ENCODE data around the gene ALK. TPM values are rescaled to one million over a fixed set of nuclear protein-coding genes. Genes with fewer than 3 reads are reported as not detected.
A peak's percentile ranks its signal among the peaks of the same experiment; 100 is the strongest.

ALK gene
- total and polyA plus RNA-seq, 2 donors (not counting 1 experiment from before 2014, with no cell fraction given), result under 0.01 to 0.02 TPM

DNA sequence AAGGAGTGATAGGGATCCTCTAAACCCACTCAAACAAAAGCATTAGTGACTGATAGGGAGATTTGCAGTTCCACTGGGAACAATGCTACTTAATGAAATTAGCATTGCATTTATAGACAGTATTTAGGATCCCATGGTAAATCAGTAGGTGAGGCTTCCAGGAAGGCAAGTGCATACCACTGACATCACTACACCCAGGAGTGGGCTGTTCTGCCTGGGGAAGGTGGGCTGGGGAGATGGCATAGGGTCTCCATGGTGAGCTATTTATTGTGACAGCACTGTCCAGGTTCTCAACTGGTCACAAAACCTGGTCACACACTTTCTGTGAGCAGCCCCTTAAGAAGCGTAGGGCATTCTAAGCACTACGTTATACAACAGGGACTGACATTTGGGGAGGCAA, 262.2 kb downstream of the ALK start:
- no peak for DNase-seq (ENCODE audit: low read depth in 2 of 2)
- H3K9me3 ChIP-seq (ENCODE audit: control insufficient read depth, insufficient read depth, low read depth, low read length), result no peaks in the 10 kb centered on the region
- H3K4me3 ChIP-seq (replicated peaks in 1 of 4; ENCODE audit: control extremely low read depth in 1 of 4, insufficient read depth in 1 of 4, low read depth in 3 of 4, low read length in 4 of 4), result no peak overlapping the region
- H3K27ac ChIP-seq (ENCODE audit: insufficient read depth, low read length), result no peak overlapping the region
- H3K79me2 ChIP-seq (ENCODE audit: control insufficient read depth, insufficient read depth, low read length), result no peaks in the 10 kb centered on the region
- no peak for TF ChIP-seq EZH2 (IDR thresholded peaks at IDR 0.05; ENCODE audit: low read length, missing control alignments)
- TF ChIP-seq, protein P1, sequence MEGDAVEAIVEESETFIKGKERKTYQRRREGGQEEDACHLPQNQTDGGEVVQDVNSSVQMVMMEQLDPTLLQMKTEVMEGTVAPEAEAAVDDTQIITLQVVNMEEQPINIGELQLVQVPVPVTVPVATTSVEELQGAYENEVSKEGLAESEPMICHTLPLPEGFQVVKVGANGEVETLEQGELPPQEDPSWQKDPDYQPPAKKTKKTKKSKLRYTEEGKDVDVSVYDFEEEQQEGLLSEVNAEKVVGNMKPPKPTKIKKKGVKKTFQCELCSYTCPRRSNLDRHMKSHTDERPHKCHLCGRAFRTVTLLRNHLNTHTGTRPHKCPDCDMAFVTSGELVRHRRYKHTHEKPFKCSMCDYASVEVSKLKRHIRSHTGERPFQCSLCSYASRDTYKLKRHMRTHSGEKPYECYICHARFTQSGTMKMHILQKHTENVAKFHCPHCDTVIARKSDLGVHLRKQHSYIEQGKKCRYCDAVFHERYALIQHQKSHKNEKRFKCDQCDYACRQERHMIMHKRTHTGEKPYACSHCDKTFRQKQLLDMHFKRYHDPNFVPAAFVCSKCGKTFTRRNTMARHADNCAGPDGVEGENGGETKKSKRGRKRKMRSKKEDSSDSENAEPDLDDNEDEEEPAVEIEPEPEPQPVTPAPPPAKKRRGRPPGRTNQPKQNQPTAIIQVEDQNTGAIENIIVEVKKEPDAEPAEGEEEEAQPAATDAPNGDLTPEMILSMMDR (conservative IDR thresholded peaks at IDR 0.05 in 1 of 2, IDR thresholded peaks at IDR 0.05 in 1 of 2; ENCODE audit: low read depth in 1 of 2, low read length in 2 of 2), result no peak
- no peaks in the 10 kb centered on the region for H4K20me1 ChIP-seq (ENCODE audit: control insufficient read depth, extremely low read depth, insufficient read depth, low read length)
- no peaks in the 10 kb centered on the region for H3K4me1 ChIP-seq (ENCODE audit: control insufficient read depth, extremely low read depth, insufficient read depth, low read length)
- H3K9ac ChIP-seq (ENCODE audit: insufficient read depth, low read length), result no peak overlapping the region
- H3K27me3 ChIP-seq (ENCODE audit: control insufficient read depth, insufficient read depth, low read length), result no peaks in the 10 kb centered on the region
- H2AFZ ChIP-seq (ENCODE audit: low read length), result no peak overlapping the region
- no peak overlapping the region for H3K4me2 ChIP-seq (ENCODE audit: extremely low read depth, insufficient read depth, low read length)
- H3K36me3 ChIP-seq (ENCODE audit: control insufficient read depth, insufficient read depth, low read length), result no peaks in the 10 kb centered on the region

DNA sequence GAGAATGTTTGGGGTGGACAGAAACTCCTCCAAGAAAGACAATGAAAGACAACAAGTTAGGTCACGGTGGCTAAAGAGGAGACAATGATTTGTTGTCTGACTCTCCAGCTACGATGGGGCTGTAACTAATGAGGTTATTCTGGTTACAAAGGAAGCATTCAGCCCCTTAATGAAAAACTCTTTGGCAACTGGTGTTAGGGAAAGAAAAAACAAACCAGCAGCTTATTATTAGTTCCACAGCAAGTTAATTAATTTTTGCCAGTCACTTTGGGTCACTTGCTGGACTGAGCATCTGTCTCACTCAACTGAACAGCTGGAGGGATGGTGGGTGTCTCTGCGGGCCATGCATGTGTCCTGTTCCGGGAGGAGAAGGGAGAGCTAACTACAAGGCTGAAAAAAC, 263.7 kb downstream of the ALK start:
- no peaks in the 10 kb centered on the region for H3K79me2 ChIP-seq (ENCODE audit: control insufficient read depth, insufficient read depth, low read length)
- no peak overlapping the region for H2AFZ ChIP-seq (ENCODE audit: low read length)
- H3K4me1 ChIP-seq (ENCODE audit: control insufficient read depth, extremely low read depth, insufficient read depth, low read length), result no peaks in the 10 kb centered on the region
- no peaks in the 10 kb centered on the region for H3K27me3 ChIP-seq (ENCODE audit: control insufficient read depth, insufficient read depth, low read length)
- no peak overlapping the region for H3K27ac ChIP-seq (ENCODE audit: insufficient read depth, low read length)
- no peak for DNase-seq (ENCODE audit: low read depth in 2 of 2)
- no peaks in the 10 kb centered on the region for H3K36me3 ChIP-seq (ENCODE audit: control insufficient read depth, insufficient read depth, low read length)
- H3K4me2 ChIP-seq (ENCODE audit: extremely low read depth, insufficient read depth, low read length), result no peak overlapping the region
- no peaks in the 10 kb centered on the region for H3K9me3 ChIP-seq (ENCODE audit: control insufficient read depth, insufficient read depth, low read depth, low read length)
- H3K9ac ChIP-seq (ENCODE audit: insufficient read depth, low read length), result no peak overlapping the region
- H4K20me1 ChIP-seq (ENCODE audit: control insufficient read depth, extremely low read depth, insufficient read depth, low read length), result no peaks in the 10 kb centered on the region
- H3K4me3 ChIP-seq (replicated peaks in 1 of 4; ENCODE audit: control extremely low read depth in 1 of 4, insufficient read depth in 1 of 4, low read depth in 3 of 4, low read length in 4 of 4), result no peak overlapping the region
- TF ChIP-seq, protein P1 (conservative IDR thresholded peaks at IDR 0.05 in 1 of 2, IDR thresholded peaks at IDR 0.05 in 1 of 2; ENCODE audit: low read depth in 1 of 2, low read length in 2 of 2), result no peak
- no peak for TF ChIP-seq EZH2 (IDR thresholded peaks at IDR 0.05; ENCODE audit: low read length, missing control alignments)

DNA sequence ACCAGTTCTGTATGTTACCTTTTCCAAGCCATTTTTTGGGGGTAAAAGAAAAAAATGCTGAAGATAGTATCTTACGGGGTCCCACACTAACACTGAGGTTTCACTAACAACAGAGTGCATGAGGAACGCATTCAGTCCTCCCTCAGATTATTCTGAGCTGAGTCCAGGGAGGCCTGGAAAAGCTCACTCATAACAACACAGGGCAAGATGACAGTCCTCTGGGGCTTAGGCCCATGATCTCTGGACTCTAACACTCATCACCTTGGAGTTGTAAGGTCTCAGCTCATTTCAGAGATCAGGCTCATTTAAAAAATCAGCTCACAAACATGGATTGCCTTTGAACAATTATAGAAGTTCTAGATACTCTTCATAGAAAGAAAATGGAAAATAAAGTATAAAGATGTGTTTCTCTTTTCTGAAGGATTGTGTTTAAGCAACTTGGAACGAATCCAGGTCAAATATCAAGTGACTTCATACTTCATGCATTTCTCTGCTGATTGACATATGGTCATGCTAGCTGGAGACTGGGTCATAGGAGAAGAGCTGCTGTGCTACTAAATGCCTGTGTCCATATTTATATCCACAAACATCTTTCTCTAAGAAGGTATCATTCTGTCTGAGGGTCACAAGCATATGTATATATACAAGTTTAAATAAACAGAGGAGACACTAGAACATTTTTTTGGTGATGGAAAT, 265.8 kb downstream of the ALK start:
- DNase-seq (ENCODE audit: low read depth in 2 of 2), result peak in 1 of 2 donors; percentile 3
- no peak overlapping the region for H3K9ac ChIP-seq (ENCODE audit: insufficient read depth, low read length)

More for the DNA sequence above, 265.8 kb downstream of the ALK start:
- H2AFZ ChIP-seq (ENCODE audit: low read length), result no peak overlapping the region
- TF ChIP-seq, protein P1 (conservative IDR thresholded peaks at IDR 0.05 in 1 of 2, IDR thresholded peaks at IDR 0.05 in 1 of 2; ENCODE audit: low read depth in 1 of 2, low read length in 2 of 2), result no peak
- TF ChIP-seq EZH2 (IDR thresholded peaks at IDR 0.05; ENCODE audit: low read length, missing control alignments), result no peak
- no peak overlapping the region for H3K27ac ChIP-seq (ENCODE audit: insufficient read depth, low read length)
- no peaks in the 10 kb centered on the region for H3K4me1 ChIP-seq (ENCODE audit: control insufficient read depth, extremely low read depth, insufficient read depth, low read length)
- no peaks in the 10 kb centered on the region for H4K20me1 ChIP-seq (ENCODE audit: control insufficient read depth, extremely low read depth, insufficient read depth, low read length)
- H3K4me3 ChIP-seq (replicated peaks in 1 of 4; ENCODE audit: control extremely low read depth in 1 of 4, insufficient read depth in 1 of 4, low read depth in 3 of 4, low read length in 4 of 4), result no peak overlapping the region
- no peak overlapping the region for H3K4me2 ChIP-seq (ENCODE audit: extremely low read depth, insufficient read depth, low read length)
- no peaks in the 10 kb centered on the region for H3K9me3 ChIP-seq (ENCODE audit: control insufficient read depth, insufficient read depth, low read depth, low read length)
- no peaks in the 10 kb centered on the region for H3K36me3 ChIP-seq (ENCODE audit: control insufficient read depth, insufficient read depth, low read length)
- no peaks in the 10 kb centered on the region for H3K79me2 ChIP-seq (ENCODE audit: control insufficient read depth, insufficient read depth, low read length)
- no peaks in the 10 kb centered on the region for H3K27me3 ChIP-seq (ENCODE audit: control insufficient read depth, insufficient read depth, low read length)
